ENCODE data around the gene KRTAP16-1. TPM values are rescaled to one million over a fixed set of nuclear protein-coding genes. Genes with fewer than 3 reads are reported as not detected.
"Not testable (repeated sequence)": the region's sequence is repeated elsewhere in the genome, so short reads cannot be mapped to it uniquely, and the experiment has no call there.

The KRTAP16-1 gene
- total RNA-seq, 1 donor from 2014 or later = not detected

DNA sequence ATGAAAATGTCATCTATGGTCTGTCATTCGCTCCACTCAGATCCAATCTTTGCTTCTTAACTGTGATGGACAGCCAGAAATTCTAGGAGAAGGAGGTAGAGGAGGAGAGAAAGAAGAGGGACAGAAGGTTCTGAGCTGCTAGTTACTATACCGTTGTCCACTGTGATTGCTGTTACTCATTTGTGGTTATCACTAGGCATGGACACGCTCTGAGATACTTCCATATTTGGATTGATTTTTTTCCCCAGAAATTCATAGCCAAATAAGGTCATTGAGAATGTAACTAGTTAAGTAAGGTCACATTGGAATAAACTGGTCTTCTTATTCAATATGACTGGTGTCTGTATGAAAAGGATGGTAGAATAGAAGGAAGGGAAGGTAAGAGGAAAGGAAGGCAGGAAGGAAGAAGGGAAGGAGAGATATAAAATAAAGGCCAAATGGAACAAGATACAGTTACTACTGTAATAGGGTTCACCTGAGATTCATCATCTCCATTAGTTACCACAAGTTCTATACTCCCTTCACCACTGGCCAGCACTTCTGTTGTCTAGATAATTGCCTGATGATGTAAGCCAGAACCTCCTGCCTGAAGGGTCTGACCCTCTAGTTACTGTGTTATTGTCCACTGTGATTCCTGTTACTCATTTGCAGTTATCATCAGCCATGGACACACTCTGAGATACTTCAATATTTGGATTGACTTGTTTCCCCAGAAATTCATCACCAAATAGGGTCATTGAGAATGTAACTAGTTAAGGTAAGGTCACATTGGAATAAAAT is 30.7 kb downstream of the KRTAP16-1 start:
- Histone ChIP-seq H3K27ac (replicated peaks) (no peak overlapping the region), H3K27me3 (ENCODE audit: low read depth) (peaks cover 50% of the 10 kb centered on the region), H3K9me3 (replicated peaks) (peaks cover 6% of the 10 kb centered on the region), H3K36me3 (no peaks in the 10 kb centered on the region), H3K4me1 (no peaks in the 10 kb centered on the region), H3K4me3 (no peak overlapping the region)
- intact Hi-C loops (cut with micrococcal nuclease) = no loop called here
- TF ChIP-seq, protein P1, sequence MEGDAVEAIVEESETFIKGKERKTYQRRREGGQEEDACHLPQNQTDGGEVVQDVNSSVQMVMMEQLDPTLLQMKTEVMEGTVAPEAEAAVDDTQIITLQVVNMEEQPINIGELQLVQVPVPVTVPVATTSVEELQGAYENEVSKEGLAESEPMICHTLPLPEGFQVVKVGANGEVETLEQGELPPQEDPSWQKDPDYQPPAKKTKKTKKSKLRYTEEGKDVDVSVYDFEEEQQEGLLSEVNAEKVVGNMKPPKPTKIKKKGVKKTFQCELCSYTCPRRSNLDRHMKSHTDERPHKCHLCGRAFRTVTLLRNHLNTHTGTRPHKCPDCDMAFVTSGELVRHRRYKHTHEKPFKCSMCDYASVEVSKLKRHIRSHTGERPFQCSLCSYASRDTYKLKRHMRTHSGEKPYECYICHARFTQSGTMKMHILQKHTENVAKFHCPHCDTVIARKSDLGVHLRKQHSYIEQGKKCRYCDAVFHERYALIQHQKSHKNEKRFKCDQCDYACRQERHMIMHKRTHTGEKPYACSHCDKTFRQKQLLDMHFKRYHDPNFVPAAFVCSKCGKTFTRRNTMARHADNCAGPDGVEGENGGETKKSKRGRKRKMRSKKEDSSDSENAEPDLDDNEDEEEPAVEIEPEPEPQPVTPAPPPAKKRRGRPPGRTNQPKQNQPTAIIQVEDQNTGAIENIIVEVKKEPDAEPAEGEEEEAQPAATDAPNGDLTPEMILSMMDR (IDR thresholded peaks at IDR 0.05; ENCODE audit: borderline replicate concordance) = no peak
- no peak for DNase-seq

DNA sequence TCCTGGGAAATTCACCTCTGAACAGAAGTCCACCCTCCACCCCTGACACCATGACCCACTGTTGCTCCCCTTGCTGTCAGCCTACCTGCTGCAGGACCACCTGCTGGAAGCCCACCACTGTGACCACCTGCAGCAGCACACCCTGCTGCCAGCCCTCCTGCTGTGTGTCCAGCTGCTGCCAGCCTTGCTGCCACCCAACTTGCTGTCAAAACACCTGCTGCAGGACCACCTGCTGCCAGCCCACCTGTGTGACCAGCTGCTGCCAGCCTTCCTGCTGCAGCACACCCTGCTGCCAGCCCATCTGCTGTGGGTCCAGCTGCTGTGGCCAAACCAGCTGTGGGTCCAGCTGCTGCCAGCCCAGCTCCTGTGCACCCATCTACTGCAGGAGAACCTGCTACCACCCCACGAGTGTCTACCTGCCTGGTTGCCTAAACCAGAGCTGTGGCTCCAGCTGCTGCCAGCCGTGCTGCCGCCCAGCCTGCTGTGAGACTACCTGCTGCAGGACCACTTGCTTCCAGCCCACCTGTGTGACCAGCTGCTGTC is 33.4 kb downstream of the KRTAP16-1 start, which contains the start of gene KRTAP9-7:
Gene KRTAP9-7 (plus strand): TSS at position 51 of the 543 bp plus-strand sequence. CDS start 0 bp downstream, at position 51.
- H3K4me1 ChIP-seq; H3K27ac ChIP-seq (replicated peaks); intact Hi-C loops (cut with micrococcal nuclease); H3K36me3 ChIP-seq; DNase-seq; H3K9me3 ChIP-seq (replicated peaks); H3K4me3 ChIP-seq: not testable (repeated sequence)
- H3K27me3 ChIP-seq (ENCODE audit: low read depth) = peaks cover 30% of the 10 kb centered on the region

DNA sequence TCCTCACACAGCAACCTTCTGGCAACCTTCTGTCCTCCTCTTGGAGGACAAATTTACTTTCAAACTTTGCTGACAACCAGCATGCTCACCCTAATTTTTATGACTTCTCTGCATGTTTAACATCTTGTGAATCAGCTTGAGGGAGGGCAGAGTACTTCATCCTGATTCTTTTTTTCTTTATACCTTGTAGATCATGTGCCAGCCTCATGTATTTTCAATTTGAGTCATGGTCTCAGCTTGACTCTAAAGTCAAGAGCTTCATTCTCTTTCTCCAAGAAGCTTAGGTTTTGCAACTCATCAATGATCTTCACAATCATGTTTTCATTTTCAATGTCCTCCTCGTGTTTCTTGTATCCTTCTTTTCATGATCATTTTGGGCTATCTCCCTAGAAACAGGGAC is 37.3 kb downstream of the KRTAP16-1 start:
- Histone ChIP-seq H3K4me3 (no peak overlapping the region), H3K27me3 (ENCODE audit: low read depth) (peaks cover 12% of the 10 kb centered on the region), H3K36me3 (no peaks in the 10 kb centered on the region), H3K4me1 (no peaks in the 10 kb centered on the region), H3K9me3 (replicated peaks) (no peaks in the 10 kb centered on the region), H3K27ac (replicated peaks) (no peak overlapping the region)
- intact Hi-C loops (cut with micrococcal nuclease) = no loop called here
- TF ChIP-seq, protein P1 (IDR thresholded peaks at IDR 0.05; ENCODE audit: borderline replicate concordance) = no peak
- DNase-seq = no peak

DNA sequence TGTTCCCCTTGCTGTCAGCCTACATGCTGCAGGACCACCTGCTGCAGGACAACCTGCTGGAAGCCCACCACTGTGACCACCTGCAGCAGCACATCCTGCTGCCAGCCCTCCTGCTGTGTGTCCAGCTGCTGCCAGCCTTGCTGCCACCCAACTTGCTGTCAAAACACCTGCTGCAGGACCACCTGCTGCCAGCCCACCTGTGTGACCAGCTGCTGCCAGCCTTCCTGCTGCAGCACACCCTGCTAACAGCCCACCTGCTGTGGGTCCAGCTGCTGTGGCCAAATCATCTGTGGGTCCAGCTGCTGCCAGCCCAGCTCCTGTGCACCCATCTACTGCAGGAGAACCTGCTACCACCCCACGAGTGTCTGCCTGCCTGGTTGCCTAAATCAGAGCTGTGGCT is 37.8 kb downstream of the KRTAP16-1 start:
- H3K36me3 ChIP-seq; DNase-seq; H3K4me3 ChIP-seq; H3K4me1 ChIP-seq; H3K9me3 ChIP-seq (replicated peaks); H3K27ac ChIP-seq (replicated peaks); intact Hi-C loops (cut with micrococcal nuclease); H3K27me3 ChIP-seq (ENCODE audit: low read depth): not testable (repeated sequence)

DNA sequence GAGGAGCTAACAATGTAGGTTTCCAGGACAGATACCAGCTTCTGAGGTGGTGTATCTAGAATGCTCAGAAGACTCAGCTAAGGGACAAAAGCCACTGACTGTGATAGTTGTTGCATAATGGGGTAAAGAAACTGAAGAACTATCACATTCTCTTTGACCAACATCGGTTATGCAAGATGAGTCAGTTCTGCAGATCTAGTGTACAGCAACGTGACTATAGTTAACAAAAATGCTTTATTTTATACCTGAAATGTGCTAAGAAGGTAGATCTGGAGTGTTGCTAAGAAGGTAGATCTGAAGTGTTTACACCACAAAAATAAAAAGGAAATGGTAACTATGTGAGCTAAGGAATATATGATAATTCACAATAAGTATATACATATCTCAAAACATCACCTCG is 41.4 kb downstream of the KRTAP16-1 start:
- H3K27ac ChIP-seq (replicated peaks) = no peak overlapping the region
- no peak for DNase-seq
- H3K4me1 ChIP-seq = no peaks in the 10 kb centered on the region
- peaks cover 17% of the 10 kb centered on the region for H3K27me3 ChIP-seq (ENCODE audit: low read depth)
- TF ChIP-seq, protein P1 (IDR thresholded peaks at IDR 0.05; ENCODE audit: borderline replicate concordance) = no peak
- no peaks in the 10 kb centered on the region for H3K36me3 ChIP-seq
- intact Hi-C loops (cut with micrococcal nuclease) = no loop called here
- no peak overlapping the region for H3K4me3 ChIP-seq
- no peaks in the 10 kb centered on the region for H3K9me3 ChIP-seq (replicated peaks)

DNA sequence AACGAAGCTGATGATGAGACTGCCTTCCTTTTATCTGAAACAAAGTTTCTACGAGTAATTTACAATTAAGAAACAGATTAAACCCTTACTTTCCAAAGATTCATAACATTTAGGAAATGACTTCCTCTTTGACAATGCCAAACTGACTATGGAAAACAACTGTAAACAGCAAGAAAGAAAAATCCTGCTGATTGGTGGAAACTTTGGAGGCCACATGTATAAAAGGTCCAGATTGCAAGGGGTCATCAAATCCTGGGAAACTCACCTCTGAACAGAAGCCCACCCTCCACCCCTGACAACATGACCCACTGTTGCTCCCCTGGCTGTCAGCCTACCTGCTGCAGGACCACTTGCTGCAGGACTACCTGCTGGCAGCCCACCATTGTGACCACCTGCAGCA is 44.0 kb downstream of the KRTAP16-1 start, which contains the start of gene KRTAP9-6:
Gene KRTAP9-6 (plus strand): TSS at position 301 of the 400 bp plus-strand sequence. CDS start 0 bp downstream, at position 301.
- TF ChIP-seq, protein P1 (IDR thresholded peaks at IDR 0.05; ENCODE audit: borderline replicate concordance) = no peak
- intact Hi-C loops (cut with micrococcal nuclease) = no loop called here

More for the DNA sequence above, 44.0 kb downstream of the KRTAP16-1 start, which contains the start of gene KRTAP9-6:
- H3K4me3 ChIP-seq = no peak within 1 kb of the TSS
- H3K4me1 ChIP-seq = no peaks in the 10 kb centered on the region
- peaks cover 39% of the 10 kb centered on the region for H3K27me3 ChIP-seq (ENCODE audit: low read depth)
- no peak within 1 kb of the TSS for H3K27ac ChIP-seq (replicated peaks)
- no peaks in the 10 kb centered on the region for H3K36me3 ChIP-seq
- no peaks in the 10 kb centered on the region for H3K9me3 ChIP-seq (replicated peaks)
- DNase-seq = no peak
